ENCODE measurements around the gene DERA. TPM values are rescaled to one million over a fixed set of nuclear protein-coding genes. Genes with fewer than 3 reads are reported as not detected.

The DERA gene
- polyA plus RNA-seq, 1 donor (not counting 4 experiments of a cell fraction or from before 2014, with no cell fraction given): 34.2 TPM

- no peaks in the 10 kb centered on the region for H4K20me1 ChIP-seq (ENCODE audit: control insufficient read depth, extremely low read depth, insufficient read depth, low read length)
- no peak for DNase-seq (ENCODE audit: low read depth, low spot score)
- H3K27me3 ChIP-seq (ENCODE audit: control insufficient read depth, extremely low read depth, insufficient read depth, low read length): no peaks in the 10 kb centered on the region
- TF ChIP-seq, protein P1, sequence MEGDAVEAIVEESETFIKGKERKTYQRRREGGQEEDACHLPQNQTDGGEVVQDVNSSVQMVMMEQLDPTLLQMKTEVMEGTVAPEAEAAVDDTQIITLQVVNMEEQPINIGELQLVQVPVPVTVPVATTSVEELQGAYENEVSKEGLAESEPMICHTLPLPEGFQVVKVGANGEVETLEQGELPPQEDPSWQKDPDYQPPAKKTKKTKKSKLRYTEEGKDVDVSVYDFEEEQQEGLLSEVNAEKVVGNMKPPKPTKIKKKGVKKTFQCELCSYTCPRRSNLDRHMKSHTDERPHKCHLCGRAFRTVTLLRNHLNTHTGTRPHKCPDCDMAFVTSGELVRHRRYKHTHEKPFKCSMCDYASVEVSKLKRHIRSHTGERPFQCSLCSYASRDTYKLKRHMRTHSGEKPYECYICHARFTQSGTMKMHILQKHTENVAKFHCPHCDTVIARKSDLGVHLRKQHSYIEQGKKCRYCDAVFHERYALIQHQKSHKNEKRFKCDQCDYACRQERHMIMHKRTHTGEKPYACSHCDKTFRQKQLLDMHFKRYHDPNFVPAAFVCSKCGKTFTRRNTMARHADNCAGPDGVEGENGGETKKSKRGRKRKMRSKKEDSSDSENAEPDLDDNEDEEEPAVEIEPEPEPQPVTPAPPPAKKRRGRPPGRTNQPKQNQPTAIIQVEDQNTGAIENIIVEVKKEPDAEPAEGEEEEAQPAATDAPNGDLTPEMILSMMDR (optimal IDR thresholded peaks at IDR 0.05 in 1 of 3, IDR thresholded peaks at IDR 0.05 in 1 of 3, conservative IDR thresholded peaks at IDR 0.05 in 1 of 3; ENCODE audit: extremely low read depth in 1 of 3, insufficient read depth in 2 of 3, low read length in 3 of 3): no peak
- no peaks in the 10 kb centered on the region for H3K36me3 ChIP-seq (ENCODE audit: control insufficient read depth in 2 of 2, extremely low read depth in 1 of 2, insufficient read depth in 2 of 2, low read length in 2 of 2)
- H3K4me1 ChIP-seq (ENCODE audit: control insufficient read depth, extremely low read depth, insufficient read depth, low read length): no peaks in the 10 kb centered on the region
- no peak overlapping the region for H3K9ac ChIP-seq (ENCODE audit: control insufficient read depth, extremely low read depth, insufficient read depth, low read length)
- no peak overlapping the region for H2AFZ ChIP-seq (ENCODE audit: control insufficient read depth, low read length)
- no peak overlapping the region for H3K27ac ChIP-seq (ENCODE audit: control insufficient read depth, insufficient read depth, low read length)
- H3K79me2 ChIP-seq (ENCODE audit: control insufficient read depth, insufficient read depth, low read length): no peaks in the 10 kb centered on the region
- dilution Hi-C loops (cut with MboI; ENCODE audit: extremely low pct_ligation_motif_present, low sequenced_read_pairs): no loop called here
- FAIRE-seq: no peak
- no peaks in the 10 kb centered on the region for H3K9me3 ChIP-seq (ENCODE audit: control insufficient read depth, low read depth, low read length)
- no peaks in the 10 kb centered on the region for H3K9me1 ChIP-seq (ENCODE audit: control insufficient read depth, extremely low read depth, insufficient read depth, low read length)
- H3K4me3 ChIP-seq (ENCODE audit: control insufficient read depth in 2 of 3, extremely low read depth in 1 of 3, insufficient read depth in 2 of 3, low read depth in 1 of 3, low read length in 3 of 3): no peak overlapping the region
- no peak overlapping the region for H3K4me2 ChIP-seq (ENCODE audit: control insufficient read depth, extremely low read depth, insufficient read depth, low read depth, low read length)
Observed at GRCh38 chr12:15863984-15864383, 47.1 kb upstream of the DERA start.

DNA sequence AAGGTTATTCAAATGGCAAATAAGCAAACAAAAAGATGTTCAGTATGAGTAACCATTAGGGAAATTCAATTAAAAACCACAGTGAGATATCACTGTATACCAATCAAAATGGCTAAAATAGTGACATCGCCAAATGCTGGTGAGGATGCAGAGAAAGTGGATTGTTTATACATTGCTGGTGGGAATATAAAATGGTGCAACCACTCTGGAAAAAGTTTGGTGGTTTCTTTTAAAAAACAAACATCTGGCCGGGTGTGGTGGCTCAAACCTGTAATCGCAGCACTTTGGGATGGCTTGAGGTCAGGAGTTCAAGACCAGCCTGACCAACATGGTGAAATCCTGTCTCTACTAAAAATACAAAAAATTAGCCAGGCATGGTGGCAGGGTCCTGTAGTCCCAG is 42.9 kb upstream of the DERA start:
- Histone ChIP-seq H3K27ac (ENCODE audit: control insufficient read depth, insufficient read depth, low read length) (no peak overlapping the region), H3K4me2 (ENCODE audit: control insufficient read depth, extremely low read depth, insufficient read depth, low read depth, low read length) (no peak overlapping the region), H2AFZ (ENCODE audit: control insufficient read depth, low read length) (no peak overlapping the region), H3K79me2 (ENCODE audit: control insufficient read depth, insufficient read depth, low read length) (no peaks in the 10 kb centered on the region), H3K9me1 (ENCODE audit: control insufficient read depth, extremely low read depth, insufficient read depth, low read length) (no peaks in the 10 kb centered on the region), H3K4me3 (ENCODE audit: control insufficient read depth in 2 of 3, extremely low read depth in 1 of 3, insufficient read depth in 2 of 3, low read depth in 1 of 3, low read length in 3 of 3) (no peak overlapping the region), H3K36me3 (ENCODE audit: control insufficient read depth in 2 of 2, extremely low read depth in 1 of 2, insufficient read depth in 2 of 2, low read length in 2 of 2) (no peaks in the 10 kb centered on the region), H3K4me1 (ENCODE audit: control insufficient read depth, extremely low read depth, insufficient read depth, low read length) (no peaks in the 10 kb centered on the region), H3K27me3 (ENCODE audit: control insufficient read depth, extremely low read depth, insufficient read depth, low read length) (no peaks in the 10 kb centered on the region), H3K9ac (ENCODE audit: control insufficient read depth, extremely low read depth, insufficient read depth, low read length) (no peak overlapping the region), H4K20me1 (ENCODE audit: control insufficient read depth, extremely low read depth, insufficient read depth, low read length) (no peaks in the 10 kb centered on the region), H3K9me3 (ENCODE audit: control insufficient read depth, low read depth, low read length) (no peaks in the 10 kb centered on the region)
- dilution Hi-C loops (cut with MboI; ENCODE audit: extremely low pct_ligation_motif_present, low sequenced_read_pairs): no loop called here
- DNase-seq (ENCODE audit: low read depth, low spot score) (no peak), FAIRE-seq (no peak)
- TF ChIP-seq, protein P1 (optimal IDR thresholded peaks at IDR 0.05 in 1 of 3, IDR thresholded peaks at IDR 0.05 in 1 of 3, conservative IDR thresholded peaks at IDR 0.05 in 1 of 3; ENCODE audit: extremely low read depth in 1 of 3, insufficient read depth in 2 of 3, low read length in 3 of 3): no peak
- no peak for TF ChIP-seq EZH2 (IDR thresholded peaks at IDR 0.05; ENCODE audit: low read length)

All from keratinocyte (primary cell).